ENCODE measurements around the gene TAPBP. TPM values are rescaled to one million over a fixed set of nuclear protein-coding genes. Genes with fewer than 3 reads are reported as not detected.

The TAPBP gene
- total RNA-seq, 4 donors from 2014 or later: 36.2 to 77.0 (median 50.5) TPM

DNA sequence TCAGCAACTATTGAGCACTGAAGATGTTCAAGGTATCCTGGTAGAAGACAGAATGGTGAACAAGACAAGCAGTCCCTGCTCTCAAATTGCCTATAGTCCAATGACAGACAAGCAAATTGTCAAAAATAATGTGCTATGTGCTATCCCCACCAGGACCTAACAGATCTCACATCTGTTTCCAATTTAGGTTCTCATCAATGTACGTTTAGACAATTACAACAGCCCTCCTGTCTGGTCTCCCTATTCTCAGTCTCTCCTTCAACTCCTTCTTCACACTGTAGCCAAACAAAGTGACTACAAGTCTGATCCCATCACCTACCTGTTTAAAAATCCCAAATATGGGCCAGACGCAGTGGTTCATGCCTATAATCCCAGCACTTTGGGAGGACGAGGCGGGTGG lies 7.5 kb downstream of the TAPBP start:
- no peak for TF ChIP-seq CTCF (IDR thresholded peaks at IDR 0.05; ENCODE audit: low read depth)

GRCh38 chr6:33305052-33305451 lies 8.8 kb downstream of the TAPBP start:
- TF ChIP-seq CTCF (IDR thresholded peaks at IDR 0.05; ENCODE audit: low read depth): no peak

- TF ChIP-seq CTCF (IDR thresholded peaks at IDR 0.05; ENCODE audit: low read depth): no peak
Measured at GRCh38 chr6:33304216-33304615, 9.7 kb downstream of the TAPBP start.

- TF ChIP-seq CTCF (IDR thresholded peaks at IDR 0.05; ENCODE audit: low read depth): no peak
Measured at GRCh38 chr6:33301877-33302276, 12.0 kb downstream of the TAPBP start.

DNA sequence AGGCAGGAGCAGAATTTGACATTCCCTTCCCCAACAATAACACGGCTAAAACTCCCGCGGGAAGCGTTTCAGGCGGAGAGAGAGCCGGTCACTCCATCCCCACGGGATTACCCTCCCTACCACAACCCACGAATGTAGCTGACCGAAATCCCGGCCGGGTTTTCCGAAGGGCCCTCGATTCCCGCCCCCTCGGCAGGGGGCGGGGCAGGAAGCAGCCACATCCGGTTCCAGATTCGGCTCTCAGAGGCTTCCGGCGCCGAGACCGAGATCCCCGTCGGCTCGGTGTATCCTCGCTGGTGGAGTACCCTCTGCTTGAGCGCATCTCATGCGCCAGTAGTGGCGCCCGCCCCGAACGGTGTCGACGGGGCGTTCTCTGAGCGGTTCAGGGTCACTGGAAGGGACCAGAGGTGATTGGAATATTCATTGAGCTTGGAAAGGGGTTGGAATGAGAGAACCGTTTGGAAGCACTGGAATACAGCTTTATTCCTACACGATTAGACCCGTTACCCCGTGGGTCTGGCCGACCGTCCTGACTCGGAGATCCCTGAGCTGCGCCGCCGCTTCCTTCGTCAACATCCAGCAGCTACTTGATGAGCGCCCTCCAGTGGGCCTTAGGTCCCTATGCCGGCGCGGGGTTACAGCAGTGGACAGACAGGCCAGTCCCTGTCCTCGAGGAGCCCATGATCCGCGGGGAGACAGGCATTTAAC lies 14.5 kb downstream of the TAPBP start:
- TF ChIP-seq CTCF (IDR thresholded peaks at IDR 0.05; ENCODE audit: low read depth): no peak

GRCh38 chr6:33298773-33299236 lies 15.1 kb downstream of the TAPBP start, which contains the start of gene RGL2:
RGL2 (minus strand) TSS chr6:33298942; CDS start chr6:33298610, 332 bp downstream.
- no peak for TF ChIP-seq CTCF (IDR thresholded peaks at IDR 0.05; ENCODE audit: low read depth)

DNA sequence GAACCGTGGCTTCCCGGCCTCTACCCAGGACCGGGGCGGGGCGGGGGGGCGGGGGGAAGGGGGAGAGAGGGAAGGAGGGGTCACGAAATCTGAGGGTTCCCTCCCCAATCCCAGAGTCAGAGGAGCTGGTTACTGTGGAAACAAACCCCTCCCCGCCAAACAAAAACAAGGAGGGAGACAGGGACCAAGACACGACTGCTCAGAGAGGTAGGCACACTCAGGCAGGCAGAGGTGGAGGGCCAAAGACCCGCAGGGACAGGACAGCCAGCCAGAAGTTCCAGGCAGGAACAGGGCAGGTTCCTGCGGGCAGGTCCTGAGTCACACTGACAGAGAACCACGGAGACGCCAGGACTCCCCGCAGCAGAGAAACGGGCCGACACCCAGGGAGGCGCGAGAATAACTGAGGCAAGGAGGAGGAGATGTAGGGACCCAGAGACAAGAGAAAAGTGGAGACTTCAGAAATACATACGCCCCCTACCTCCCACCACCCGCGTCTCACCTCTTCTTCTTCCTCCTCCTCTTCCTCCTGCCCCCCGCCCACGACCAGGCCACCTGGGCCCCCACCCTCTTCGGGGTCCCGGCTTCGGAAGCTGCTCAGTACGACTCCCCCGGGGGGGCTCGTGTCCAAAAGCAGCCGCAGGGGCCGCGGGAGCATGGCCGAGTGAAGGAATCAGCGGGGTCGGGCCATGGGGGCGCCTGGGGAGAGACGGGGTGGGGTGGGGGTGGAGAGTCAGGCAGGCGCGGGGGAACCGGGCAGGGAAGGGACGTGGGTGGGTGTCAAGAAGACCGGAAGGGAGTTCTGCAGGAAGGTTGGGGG lies 15.7 kb downstream of the TAPBP start:
- TF ChIP-seq CTCF (IDR thresholded peaks at IDR 0.05; ENCODE audit: low read depth): no peak
